KMS-11 (cell line): ENCODE data around the gene BAX.

ENCODE experiments used
- H2AFZ ChIP-seq: fragments of 200-600 bp; sonication (generic); 2 replicates; pipeline ENCODE4 v1.6.1; 2016; ENCODE audit warnings: antibody characterized with exemption, mixed run types, low read depth
- H3K27ac ChIP-seq: fragments of 200-600 bp; sonication (generic); 2 replicates; pipeline ENCODE4 v1.6.1; 2016; ENCODE audit warnings: mild to moderate bottlenecking, mixed run types
- H3K27me3 ChIP-seq: fragments of 200-600 bp; sonication (generic); 2 replicates; pipeline ENCODE4 v1.6.1; 2017; ENCODE audit warnings: mild to moderate bottlenecking, low read depth, mixed run types, moderate library complexity; ENCODE audit not compliant: insufficient read depth
- H3K36me3 ChIP-seq: fragments of 200-600 bp; sonication (generic); 2 replicates; pipeline ENCODE4 v1.6.1; 2017; ENCODE audit warnings: mild to moderate bottlenecking, mixed run types; ENCODE audit not compliant: insufficient read depth
- H3K4me1 ChIP-seq: fragments of 200-600 bp; sonication (generic); 2 replicates; pipeline ENCODE4 v1.6.1; 2016; ENCODE audit warnings: mild to moderate bottlenecking, low read depth, mixed run types; ENCODE audit not compliant: poor library complexity, severe bottlenecking
- H3K4me2 ChIP-seq: fragments of 200-600 bp; sonication (generic); 2 replicates; pipeline ENCODE4 v1.7.0; 2016; ENCODE audit warnings: mild to moderate bottlenecking, mixed run types
- H3K4me3 ChIP-seq: fragments of 200-600 bp; sonication (generic); IDR thresholded peaks from 2 replicates; pipeline ENCODE4 v1.6.1; 2017; ENCODE audit warnings: low read depth, low read length, mixed read lengths; ENCODE audit not compliant: insufficient read depth
- H3K79me2 ChIP-seq: fragments of 200-600 bp; sonication (generic); 2 replicates; pipeline ENCODE4 v1.6.1; 2016; ENCODE audit warnings: low read depth, mixed run types; ENCODE audit not compliant: insufficient read depth
- H3K9ac ChIP-seq: fragments of 200-600 bp; sonication (generic); 2 replicates; pipeline ENCODE4 v1.6.1; 2016; ENCODE audit warnings: mild to moderate bottlenecking, mixed run types
- H4K20me1 ChIP-seq: fragments of 200-600 bp; sonication (generic); 2 replicates; pipeline ENCODE4 v1.6.1; 2016; ENCODE audit warnings: mild to moderate bottlenecking, mixed run types; ENCODE audit not compliant: insufficient read depth
- TF ChIP-seq, protein P1 (sequence below): fragments of 200-600 bp; sonication (generic); conservative IDR thresholded peaks from 2 replicates; pipeline ENCODE4 v1.6.1; 2017; ENCODE audit warnings: low read depth, mild to moderate bottlenecking, antibody characterized with exemption, low read length, moderate library complexity, mixed read lengths

The BAX gene

DNA sequence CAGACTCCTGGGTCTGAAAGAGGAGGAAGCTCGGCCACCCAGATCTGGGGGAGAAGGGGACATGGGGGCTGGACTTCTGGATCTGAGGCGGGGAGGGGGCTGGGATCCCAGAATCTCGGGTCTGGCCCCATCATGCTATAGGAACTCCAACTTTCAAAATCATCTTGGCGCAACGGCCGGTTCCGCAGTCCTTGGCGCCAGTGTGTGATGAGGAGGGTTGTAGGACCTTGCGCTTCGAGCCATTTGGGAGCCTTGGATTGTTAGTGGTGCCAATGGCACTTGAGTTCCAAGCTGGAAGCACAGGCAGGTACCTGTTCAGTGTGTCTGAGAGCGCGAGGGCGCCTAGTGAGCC lies 39.3 kb downstream of the BAX start:
- peak overlapping the region; percentile 73 for H3K27ac ChIP-seq

DNA sequence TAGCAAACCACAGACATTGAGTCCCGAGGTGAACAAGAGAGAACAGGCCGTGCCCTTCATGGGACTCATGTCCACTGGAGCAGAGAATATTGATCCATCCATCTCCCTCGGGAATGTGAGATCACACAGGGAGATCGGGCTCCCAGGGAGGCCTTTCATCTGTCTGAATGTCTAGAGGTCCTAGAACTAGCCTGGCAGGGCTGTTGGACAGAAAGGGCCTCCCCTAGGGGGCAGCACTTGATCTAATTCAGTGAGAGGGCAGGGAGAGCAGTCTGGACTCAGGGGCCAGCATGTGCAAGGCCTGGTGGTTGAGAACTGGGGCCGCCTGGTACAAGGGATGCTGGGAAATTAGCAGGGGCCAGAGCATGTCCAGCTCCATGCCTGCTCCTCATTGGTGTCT lies 43.3 kb downstream of the BAX start:
- peaks cover 53% of the 10 kb centered on the region for H3K79me2 ChIP-seq
- H3K4me1 ChIP-seq, result peaks cover 26% of the 10 kb centered on the region
- no peak overlapping the region for H3K9ac ChIP-seq
- TF ChIP-seq, protein P1, sequence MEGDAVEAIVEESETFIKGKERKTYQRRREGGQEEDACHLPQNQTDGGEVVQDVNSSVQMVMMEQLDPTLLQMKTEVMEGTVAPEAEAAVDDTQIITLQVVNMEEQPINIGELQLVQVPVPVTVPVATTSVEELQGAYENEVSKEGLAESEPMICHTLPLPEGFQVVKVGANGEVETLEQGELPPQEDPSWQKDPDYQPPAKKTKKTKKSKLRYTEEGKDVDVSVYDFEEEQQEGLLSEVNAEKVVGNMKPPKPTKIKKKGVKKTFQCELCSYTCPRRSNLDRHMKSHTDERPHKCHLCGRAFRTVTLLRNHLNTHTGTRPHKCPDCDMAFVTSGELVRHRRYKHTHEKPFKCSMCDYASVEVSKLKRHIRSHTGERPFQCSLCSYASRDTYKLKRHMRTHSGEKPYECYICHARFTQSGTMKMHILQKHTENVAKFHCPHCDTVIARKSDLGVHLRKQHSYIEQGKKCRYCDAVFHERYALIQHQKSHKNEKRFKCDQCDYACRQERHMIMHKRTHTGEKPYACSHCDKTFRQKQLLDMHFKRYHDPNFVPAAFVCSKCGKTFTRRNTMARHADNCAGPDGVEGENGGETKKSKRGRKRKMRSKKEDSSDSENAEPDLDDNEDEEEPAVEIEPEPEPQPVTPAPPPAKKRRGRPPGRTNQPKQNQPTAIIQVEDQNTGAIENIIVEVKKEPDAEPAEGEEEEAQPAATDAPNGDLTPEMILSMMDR, result peak; percentile 76
- H2AFZ ChIP-seq, result no peak overlapping the region
- H3K27ac ChIP-seq, result no peak overlapping the region
- H3K4me3 ChIP-seq, result no peak overlapping the region
- no peaks in the 10 kb centered on the region for H3K36me3 ChIP-seq
- no peaks in the 10 kb centered on the region for H4K20me1 ChIP-seq
- no peak overlapping the region for H3K4me2 ChIP-seq
- H3K27me3 ChIP-seq, result no peaks in the 10 kb centered on the region

More for the DNA sequence above, 39.3 kb downstream of the BAX start:
- Histone ChIP-seq H3K4me2 (peak overlapping the region; percentile 98), H3K27me3 (no peaks in the 10 kb centered on the region), H3K4me1 (peaks cover 31% of the 10 kb centered on the region), H3K4me3 (no peak overlapping the region), H3K36me3 (no peaks in the 10 kb centered on the region), H3K79me2 (peaks cover 69% of the 10 kb centered on the region), H4K20me1 (no peaks in the 10 kb centered on the region), H2AFZ (peak overlapping the region; percentile 53), H3K9ac (peak overlapping the region; percentile 81)
- TF ChIP-seq, protein P1, result no peak

DNA sequence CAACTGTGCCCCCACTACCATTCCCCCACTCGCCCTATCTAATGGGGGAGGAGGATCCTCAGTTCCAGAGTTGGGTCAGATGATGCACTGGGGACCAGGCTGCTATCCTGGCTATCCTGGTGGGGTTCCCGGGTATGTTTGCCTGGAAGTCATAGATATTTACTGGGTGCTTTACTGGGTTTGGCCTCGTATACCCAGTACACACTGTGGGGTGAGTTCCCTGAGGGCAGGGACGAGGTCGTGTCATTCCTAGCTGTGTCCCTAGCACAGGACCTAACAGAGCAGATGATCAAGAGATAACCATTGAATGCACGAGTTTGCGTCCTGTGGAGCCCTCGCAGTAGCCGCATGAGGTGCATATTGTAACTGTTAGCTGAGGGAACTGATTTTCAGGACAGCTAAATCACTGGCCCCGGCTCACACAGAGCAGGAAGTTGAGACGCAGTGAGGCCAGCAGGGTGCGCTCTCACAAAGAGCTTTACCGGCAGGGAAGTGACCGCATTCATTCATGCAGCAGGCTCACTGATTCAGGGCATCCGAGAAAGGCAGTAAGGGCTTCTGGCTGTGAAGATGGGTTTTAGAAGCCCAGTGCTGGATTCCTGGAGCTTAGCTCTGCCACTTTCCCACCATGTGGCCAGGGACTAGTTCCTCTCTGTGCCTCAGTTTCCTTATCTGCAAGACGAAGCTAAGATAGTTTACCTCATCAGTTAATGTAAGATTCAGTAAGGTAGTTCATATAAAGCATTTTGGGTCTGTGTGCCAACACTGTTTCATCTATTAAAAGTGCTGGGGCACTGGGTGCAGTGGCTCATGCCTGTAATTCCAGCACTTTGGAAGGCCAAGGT lies 45.0 kb downstream of the BAX start:
- no peak overlapping the region for H3K9ac ChIP-seq
- no peaks in the 10 kb centered on the region for H3K27me3 ChIP-seq
- H2AFZ ChIP-seq, result no peak overlapping the region
- no peaks in the 10 kb centered on the region for H3K36me3 ChIP-seq
- no peak overlapping the region for H3K4me3 ChIP-seq
- H3K79me2 ChIP-seq, result peaks cover 43% of the 10 kb centered on the region
- H3K4me1 ChIP-seq, result peaks cover 23% of the 10 kb centered on the region
- H4K20me1 ChIP-seq, result no peaks in the 10 kb centered on the region
- H3K4me2 ChIP-seq, result no peak overlapping the region
- TF ChIP-seq, protein P1, result peak; percentile 52
- H3K27ac ChIP-seq, result no peak overlapping the region

DNA sequence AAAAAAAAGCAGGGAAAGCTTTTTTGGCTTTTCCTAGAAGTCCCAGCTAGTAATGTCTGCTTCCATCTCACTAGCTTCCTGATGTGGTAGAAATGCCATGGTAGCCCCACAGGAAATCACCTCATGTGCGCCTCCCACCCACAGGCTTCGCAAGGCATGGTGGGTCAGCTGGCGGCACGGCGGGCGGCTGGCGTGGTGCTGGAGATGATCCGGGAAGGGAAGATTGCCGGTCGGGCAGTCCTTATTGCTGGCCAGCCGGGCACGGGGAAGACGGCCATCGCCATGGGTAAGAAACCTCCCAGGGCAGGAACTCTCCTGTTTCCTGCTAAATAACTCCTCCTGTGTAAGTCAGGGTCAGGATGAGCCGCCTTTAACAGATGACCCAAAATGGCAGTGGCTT lies 49.5 kb downstream of the BAX start:
- peaks cover 7% of the 10 kb centered on the region; the same call in 1 of the 2 replicates for H3K36me3 ChIP-seq
- no peak overlapping the region for H2AFZ ChIP-seq
- H3K79me2 ChIP-seq, result 0 out of 2 replicates have a peak, but pooled peaks cover 4% of the 10 kb centered on the region
- TF ChIP-seq, protein P1, result no peak
- no peak overlapping the region for H3K4me3 ChIP-seq
- no peaks in the 10 kb centered on the region for H4K20me1 ChIP-seq
- H3K27me3 ChIP-seq, result no peaks in the 10 kb centered on the region
- H3K4me1 ChIP-seq, result no peaks in the 10 kb centered on the region
- no peak overlapping the region for H3K27ac ChIP-seq
- H3K9ac ChIP-seq, result no peak overlapping the region
- H3K4me2 ChIP-seq, result no peak overlapping the region
